Measurements from ENCODE around the gene HEPHL1.

DNA sequence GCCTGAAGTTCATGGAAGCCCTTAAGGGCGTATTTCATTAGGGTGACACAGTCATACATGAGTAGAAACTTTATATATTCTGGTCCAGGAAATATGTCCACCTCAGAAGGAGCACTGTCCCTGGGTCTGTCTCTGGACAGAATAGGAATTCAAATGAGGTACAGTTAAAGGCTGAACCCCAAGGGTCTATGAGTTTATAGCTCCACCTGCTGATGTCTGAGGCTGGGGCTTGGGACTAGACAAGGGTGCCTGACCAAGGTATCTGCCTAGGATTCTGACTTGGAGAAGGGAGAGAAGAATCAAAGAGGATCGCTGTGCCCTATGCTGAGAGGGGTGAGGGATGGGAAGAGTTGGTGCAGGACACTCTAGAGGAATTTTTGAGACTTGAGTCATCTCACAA is 14.9 kb downstream of the HEPHL1 start:
- TF ChIP-seq POLR2A (IDR thresholded peaks at IDR 0.05), result no peak
- TF ChIP-seq CTCF (IDR thresholded peaks at IDR 0.05), result no peak
